ACC112 (cell line): ENCODE measurements around the gene FBXL15.
A peak's percentile ranks its signal among the peaks of the same experiment; 100 is the strongest.

ENCODE experiments used
- H2AFZ ChIP-seq: fragments of 200-600 bp; sonication (generic); one replicate; pipeline ENCODE4 v1.6.0; 2017; ENCODE audit warnings: antibody characterized with exemption, low read length; ENCODE audit not compliant: unreplicated experiment
- H3K27ac ChIP-seq: fragments of 200-600 bp; sonication (generic); 2 replicates; pipeline ENCODE4 v1.5.1; 2014; ENCODE audit warnings: low read depth, mild to moderate bottlenecking, antibody characterized with exemption, low read length, moderate library complexity
- H3K27me3 ChIP-seq: fragments of 200-600 bp; sonication (generic); 2 replicates; pipeline ENCODE4 v1.6.1; 2014; ENCODE audit warnings: mild to moderate bottlenecking, antibody characterized with exemption, low read length, moderate library complexity, mixed read lengths; ENCODE audit not compliant: insufficient read depth
- H3K36me3 ChIP-seq: fragments of 200-600 bp; sonication (generic); 2 replicates; pipeline ENCODE4 v1.6.1; 2016; ENCODE audit warnings: mild to moderate bottlenecking, antibody characterized with exemption, low read length, moderate library complexity, mixed read lengths; ENCODE audit not compliant: insufficient read depth
- H3K4me1 ChIP-seq: fragments of 200-600 bp; sonication (generic); one replicate; pipeline ENCODE4 v1.6.1; 2016; ENCODE audit warnings: low read length, mixed read lengths; ENCODE audit not compliant: insufficient read depth, unreplicated experiment, control insufficient read depth
- H3K4me3 ChIP-seq: fragments of 200-600 bp; sonication (generic); 2 replicates; pipeline ENCODE4 v1.5.1; 2014; ENCODE audit warnings: mild to moderate bottlenecking, low read depth, low read length
- H3K79me2 ChIP-seq: fragments of 200-600 bp; sonication (generic); one replicate; pipeline ENCODE4 v1.6.0; 2016; ENCODE audit warnings: low read length; ENCODE audit not compliant: control insufficient read depth, unreplicated experiment, insufficient read depth

The FBXL15 gene

GRCh38 chr10:102405108-102405571 lies 15.5 kb upstream of the FBXL15 start:
- Histone ChIP-seq H3K36me3 (no peaks in the 10 kb centered on the region), H3K79me2 (no peaks in the 10 kb centered on the region), H3K4me3 (no peak overlapping the region), H3K4me1 (peaks cover 19% of the 10 kb centered on the region), H3K27me3 (peaks cover 22% of the 10 kb centered on the region), H2AFZ (no peak overlapping the region), H3K27ac (no peak overlapping the region)

DNA sequence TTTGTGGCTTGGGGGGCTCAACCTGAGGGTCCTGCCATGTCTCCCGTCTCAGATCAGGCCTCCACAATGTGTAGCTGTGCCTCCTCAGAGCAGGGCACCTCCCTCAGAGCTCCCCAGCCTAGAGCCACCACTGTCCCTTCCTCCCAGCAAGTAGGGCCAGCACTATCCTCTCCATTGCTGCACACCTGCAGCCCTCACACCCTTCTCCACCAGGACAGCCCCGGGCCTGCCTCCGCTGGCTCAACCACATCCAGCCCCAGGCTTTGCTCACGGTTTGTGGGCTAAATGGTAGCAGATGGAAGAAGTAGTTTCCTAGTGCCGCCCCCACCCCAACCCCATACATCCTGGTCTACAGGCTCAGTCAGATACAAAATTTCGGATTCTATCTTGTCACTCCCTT lies 15.0 kb upstream of the FBXL15 start:
- H3K27me3 ChIP-seq: peaks cover 27% of the 10 kb centered on the region
- no peak overlapping the region for H2AFZ ChIP-seq
- H3K27ac ChIP-seq: no peak overlapping the region
- H3K4me1 ChIP-seq: peaks cover 24% of the 10 kb centered on the region
- H3K4me3 ChIP-seq: no peak overlapping the region
- no peaks in the 10 kb centered on the region for H3K79me2 ChIP-seq
- H3K36me3 ChIP-seq: no peaks in the 10 kb centered on the region

- no peak overlapping the region for H3K27ac ChIP-seq
- H3K79me2 ChIP-seq: no peaks in the 10 kb centered on the region
- H3K27me3 ChIP-seq: peaks cover 38% of the 10 kb centered on the region
- H3K4me1 ChIP-seq: peaks cover 20% of the 10 kb centered on the region
- no peak overlapping the region for H3K4me3 ChIP-seq
- H2AFZ ChIP-seq: no peak overlapping the region
- no peaks in the 10 kb centered on the region for H3K36me3 ChIP-seq
Observed at GRCh38 chr10:102406815-102407214, 13.8 kb upstream of the FBXL15 start.

DNA sequence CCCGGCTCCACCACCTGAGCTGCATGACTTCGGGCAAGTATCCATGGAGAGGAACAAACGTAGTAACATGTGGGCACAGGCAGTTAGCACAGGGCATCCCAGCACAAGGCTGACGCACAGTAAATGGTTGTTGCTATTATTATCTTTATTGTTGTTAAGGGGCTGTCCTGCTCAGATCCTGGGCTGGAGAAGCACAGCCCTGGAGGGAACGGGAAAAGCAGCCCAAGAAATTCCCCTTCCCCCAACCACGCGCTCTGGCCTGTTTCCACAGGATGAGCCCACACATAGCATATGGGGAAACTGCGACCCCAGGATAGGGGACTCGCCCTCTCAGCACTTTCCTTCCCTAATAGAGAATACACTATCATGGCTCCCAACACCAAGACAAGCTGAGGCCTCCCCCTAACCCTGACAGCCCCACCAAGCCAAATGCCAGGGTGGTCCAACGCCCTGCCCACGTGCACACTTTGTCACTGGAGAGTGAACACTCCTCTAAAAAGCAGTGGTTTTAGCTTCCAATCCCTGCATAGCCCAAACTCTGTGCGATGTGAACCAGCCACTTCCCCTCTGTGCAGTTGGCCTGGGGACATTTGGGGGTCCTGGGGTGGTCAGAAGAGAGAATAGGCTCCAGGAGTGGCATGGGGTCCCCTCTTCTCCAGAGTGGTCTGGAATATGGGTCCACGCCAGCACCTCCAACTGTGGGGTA lies 13.1 kb upstream of the FBXL15 start:
- no peak overlapping the region for H2AFZ ChIP-seq
- H3K27me3 ChIP-seq: peaks cover 38% of the 10 kb centered on the region

DNA sequence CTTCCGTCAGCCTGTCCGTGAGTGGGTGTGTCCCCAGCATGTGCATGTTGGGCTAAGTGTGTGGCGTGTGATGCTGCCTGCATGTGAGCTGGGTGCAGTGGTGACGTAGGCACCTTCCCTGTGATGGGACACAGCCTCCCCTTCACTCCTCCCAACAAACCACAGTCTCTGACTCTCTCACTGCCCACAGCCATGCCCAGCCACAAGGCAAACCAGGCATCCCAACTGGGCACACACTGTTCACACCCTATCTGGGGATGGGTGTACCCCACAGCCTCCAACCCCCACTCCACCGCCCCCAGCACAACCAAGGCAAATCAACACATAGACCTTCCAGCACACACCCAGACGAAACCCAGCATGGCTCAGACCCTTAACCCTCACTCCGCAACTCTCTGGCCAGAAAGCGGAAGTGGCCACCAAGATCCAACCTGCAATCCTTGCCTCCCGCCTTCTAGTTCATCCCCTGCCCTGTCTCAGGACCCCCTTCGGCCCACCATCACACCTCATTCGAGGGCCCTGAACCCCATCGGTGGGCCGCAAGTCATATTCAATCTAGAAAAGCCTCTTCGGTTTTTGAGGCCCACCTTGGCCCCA lies 12.4 kb upstream of the FBXL15 start:
- H3K27ac ChIP-seq: no peak overlapping the region
- H3K36me3 ChIP-seq: no peaks in the 10 kb centered on the region
- H3K79me2 ChIP-seq: no peaks in the 10 kb centered on the region
- H3K4me1 ChIP-seq: peaks cover 20% of the 10 kb centered on the region
- peak overlapping the region; percentile 78 for H3K4me3 ChIP-seq
- no peak overlapping the region for H2AFZ ChIP-seq
- H3K27me3 ChIP-seq: peaks cover 38% of the 10 kb centered on the region

More for the DNA sequence above, 13.1 kb upstream of the FBXL15 start:
- H3K4me1 ChIP-seq: peaks cover 16% of the 10 kb centered on the region
- H3K4me3 ChIP-seq: no peak overlapping the region
- H3K27ac ChIP-seq: no peak overlapping the region
- H3K36me3 ChIP-seq: no peaks in the 10 kb centered on the region
- H3K79me2 ChIP-seq: no peaks in the 10 kb centered on the region

DNA sequence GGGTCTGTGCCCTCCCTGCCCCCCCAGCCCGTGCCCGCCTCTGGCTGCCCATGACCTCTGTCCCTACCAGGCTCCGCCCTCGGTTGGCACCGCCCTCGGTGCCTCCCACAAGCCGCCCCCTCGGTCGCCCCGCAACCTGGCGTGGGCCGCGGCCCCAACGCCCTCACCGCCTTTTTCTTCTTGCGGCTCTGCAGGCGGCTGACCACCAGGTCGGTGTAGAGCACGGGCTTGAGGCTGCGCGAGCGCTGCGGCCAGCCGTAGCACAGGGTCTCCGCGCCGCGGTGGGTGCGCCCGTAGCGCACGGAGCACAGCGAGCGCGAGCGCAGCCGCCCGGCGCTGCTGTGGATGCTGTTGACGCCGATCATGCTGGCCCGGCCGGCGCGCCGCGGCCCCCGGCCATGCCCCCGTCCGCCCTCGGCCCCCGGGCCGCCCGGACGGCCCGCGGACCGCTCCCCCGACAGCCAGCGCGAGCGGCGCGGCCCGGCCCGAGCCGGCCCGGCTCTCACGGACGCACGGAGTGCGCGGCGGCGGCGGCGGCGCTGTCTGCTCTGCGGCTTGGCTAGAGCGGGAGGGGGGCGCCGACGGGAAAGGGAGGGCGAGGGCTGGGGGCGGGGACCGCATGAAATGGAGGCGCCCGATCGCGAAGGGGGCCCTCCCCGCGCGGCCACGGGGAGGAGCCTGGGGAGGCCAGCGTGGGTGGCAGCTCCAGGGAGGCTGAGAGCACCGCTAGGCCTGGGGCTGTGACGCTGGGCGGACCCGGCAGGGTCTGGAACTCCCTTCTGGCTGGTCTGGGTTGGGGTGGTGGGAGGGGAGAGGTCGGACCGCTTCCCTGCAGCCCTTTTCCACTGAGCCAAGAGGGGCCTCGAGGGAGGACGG lies 11.7 kb upstream of the FBXL15 start:
- peaks cover 21% of the 10 kb centered on the region for H3K4me1 ChIP-seq
- no peaks in the 10 kb centered on the region for H3K36me3 ChIP-seq
- H3K79me2 ChIP-seq: no peaks in the 10 kb centered on the region
- H3K27ac ChIP-seq: no peak overlapping the region
- H2AFZ ChIP-seq: peak overlapping the region; percentile 62
- H3K27me3 ChIP-seq: peaks cover 38% of the 10 kb centered on the region
- peak overlapping the region; percentile 78 for H3K4me3 ChIP-seq

- Histone ChIP-seq H3K79me2 (no peaks in the 10 kb centered on the region), H3K4me3 (peak overlapping the region; percentile 72), H2AFZ (no peak overlapping the region), H3K4me1 (peaks cover 21% of the 10 kb centered on the region), H3K27me3 (peaks cover 38% of the 10 kb centered on the region), H3K27ac (no peak overlapping the region), H3K36me3 (no peaks in the 10 kb centered on the region)
Observed at GRCh38 chr10:102409604-102410428, 10.8 kb upstream of the FBXL15 start.

DNA sequence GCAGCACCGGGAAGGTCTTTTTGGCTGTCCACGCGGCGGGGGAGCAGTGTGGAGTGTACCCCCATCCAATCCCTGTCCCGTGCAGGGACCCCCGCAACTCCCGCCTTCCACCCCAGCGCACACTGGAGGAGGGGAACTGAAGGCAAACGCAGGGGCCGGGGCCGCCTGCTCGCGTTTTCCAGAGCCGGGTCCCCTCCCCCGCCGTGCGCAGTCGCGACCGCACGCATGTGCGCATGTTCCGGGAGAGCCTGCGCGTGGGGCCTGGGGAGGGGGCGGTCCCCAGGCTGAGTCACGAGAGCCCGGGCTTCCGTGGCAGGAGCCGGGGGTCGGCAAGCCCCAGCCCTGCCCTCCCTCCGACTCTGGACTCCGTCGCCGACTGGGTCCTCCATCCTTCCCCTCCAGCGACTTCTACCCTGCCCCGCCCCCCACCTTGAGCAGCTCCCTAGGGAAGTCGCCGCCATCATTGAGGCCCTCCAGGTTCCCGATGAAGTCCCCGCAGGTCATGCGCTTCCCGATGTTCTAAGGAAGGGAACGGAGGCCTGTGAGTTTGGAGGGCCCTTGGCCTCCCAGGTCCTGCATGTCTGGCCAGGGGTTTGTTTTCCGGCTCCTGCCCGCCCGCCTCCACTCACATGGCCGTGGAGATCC lies 10.1 kb upstream of the FBXL15 start:
- peak overlapping the region; percentile 72 for H3K4me3 ChIP-seq
- H2AFZ ChIP-seq: no peak overlapping the region

DNA sequence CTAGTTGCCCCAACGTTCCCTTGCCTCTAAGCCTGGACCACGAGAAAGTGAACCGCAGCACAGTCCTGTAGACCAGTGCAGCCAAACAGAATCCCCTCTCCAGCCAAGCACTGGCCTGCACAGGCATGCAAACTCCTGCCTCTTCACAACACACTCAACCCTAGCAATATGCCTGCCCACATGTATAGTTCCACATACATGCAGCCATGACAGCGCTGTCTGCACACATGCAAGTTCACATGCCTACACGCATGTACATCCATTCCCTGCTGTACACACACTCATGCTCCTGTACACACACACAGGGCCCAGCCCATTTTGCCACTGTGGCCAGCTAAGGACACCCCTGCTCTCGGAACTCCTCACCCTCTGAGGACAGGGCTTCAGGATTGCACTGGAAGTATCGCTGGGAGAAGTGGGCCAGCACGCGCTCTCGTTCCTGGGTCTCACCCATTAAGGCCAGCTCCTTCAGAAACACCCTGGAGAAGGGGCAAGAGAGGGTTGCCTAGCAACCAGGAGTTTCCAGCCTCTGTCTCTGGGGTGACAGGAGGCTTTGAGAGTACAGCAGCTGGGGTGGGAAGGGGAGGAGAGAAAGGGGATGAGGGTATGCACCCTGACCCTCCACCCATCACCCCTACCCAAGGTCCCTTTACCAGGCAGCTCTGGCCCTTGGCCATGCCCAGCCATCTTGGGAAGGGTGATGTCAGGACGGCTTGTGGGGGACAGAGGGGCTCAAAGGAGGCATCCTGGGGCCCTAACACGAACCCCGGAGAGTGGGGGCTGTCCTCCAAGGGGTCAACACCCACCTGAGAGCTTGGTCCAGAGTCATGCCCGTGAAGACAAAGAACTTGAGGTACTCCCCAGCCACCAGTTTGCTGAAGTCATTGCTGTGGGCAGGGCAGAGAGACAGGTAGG lies 9.0 kb upstream of the FBXL15 start:
- Histone ChIP-seq H3K27me3 (peaks cover 38% of the 10 kb centered on the region), H2AFZ (no peak overlapping the region), H3K4me3 (no peak overlapping the region)

More for the DNA sequence above, 10.1 kb upstream of the FBXL15 start:
- peaks cover 38% of the 10 kb centered on the region for H3K27me3 ChIP-seq
- H3K79me2 ChIP-seq: no peaks in the 10 kb centered on the region
- H3K4me1 ChIP-seq: peaks cover 21% of the 10 kb centered on the region
- no peaks in the 10 kb centered on the region for H3K36me3 ChIP-seq
- no peak overlapping the region for H3K27ac ChIP-seq

More for the DNA sequence above, 9.0 kb upstream of the FBXL15 start:
- Histone ChIP-seq H3K4me1 (peaks cover 21% of the 10 kb centered on the region), H3K27ac (no peak overlapping the region), H3K36me3 (no peaks in the 10 kb centered on the region), H3K79me2 (no peaks in the 10 kb centered on the region)
